H9 (cell line): ENCODE measurements around the gene TMEM151A. TPM values are rescaled to one million over a fixed set of nuclear protein-coding genes. Genes with fewer than 3 reads are reported as not detected.

Experiments
- DNase-seq: peaks from one replicate; pipeline ENCODE4 v3.0.0-alpha.2; 2017
- H2AFZ ChIP-seq: one replicate; pipeline ENCODE4 v1.6.1; 2013; ENCODE audit warnings: mild to moderate bottlenecking, low read length, control low read depth, moderate library complexity
- H2AK5ac ChIP-seq: 2 replicates; pipeline ENCODE4 v1.6.1; 2013; ENCODE audit warnings: low read length, control low read depth, mixed read lengths; ENCODE audit not compliant: insufficient read length
- H2BK120ac ChIP-seq: one replicate; pipeline ENCODE4 v1.6.1; 2013; ENCODE audit warnings: low read depth, mild to moderate bottlenecking, low read length, control low read depth, inconsistent platforms; ENCODE audit not compliant: poor library complexity, severe bottlenecking
- H2BK12ac ChIP-seq: 2 replicates; pipeline ENCODE4 v1.6.1; 2013; ENCODE audit warnings: low read length, control low read depth, mixed read lengths, low read depth; ENCODE audit not compliant: insufficient read length
- H2BK15ac ChIP-seq: 2 replicates; pipeline ENCODE4 v1.6.1; 2013; ENCODE audit warnings: low read depth, low read length, control low read depth
- H2BK20ac ChIP-seq: one replicate; pipeline ENCODE4 v1.6.1; 2013; ENCODE audit warnings: low read depth, mild to moderate bottlenecking, low read length, control low read depth, inconsistent platforms; ENCODE audit not compliant: poor library complexity, severe bottlenecking
- H2BK5ac ChIP-seq: 2 replicates; pipeline ENCODE4 v1.6.1; 2013; ENCODE audit warnings: low read length, control low read depth, mixed read lengths; ENCODE audit not compliant: insufficient read length
- H3K14ac ChIP-seq: 2 replicates; pipeline ENCODE4 v1.6.1; 2013; ENCODE audit warnings: low read length, control low read depth; ENCODE audit not compliant: insufficient read depth
- H3K18ac ChIP-seq: 2 replicates; pipeline ENCODE4 v1.6.1; 2013; ENCODE audit warnings: low read depth, mild to moderate bottlenecking, mixed read lengths, low read length, control low read depth; ENCODE audit not compliant: insufficient read length
- H3K23ac ChIP-seq: 2 replicates; pipeline ENCODE4 v1.6.1; 2013; ENCODE audit warnings: low read length, control low read depth, mixed read lengths, low read depth; ENCODE audit not compliant: insufficient read length
- H3K23me2 ChIP-seq: 2 replicates; pipeline ENCODE4 v1.6.1; 2013; ENCODE audit warnings: low read depth, mild to moderate bottlenecking, mixed read lengths, low read length, control low read depth; ENCODE audit not compliant: insufficient read length, poor library complexity, severe bottlenecking
- H3K27ac ChIP-seq: 2 replicates; pipeline ENCODE4 v1.5.1; 2013; ENCODE audit warnings: low read length, control low read depth, mixed read lengths, low read depth; ENCODE audit not compliant: insufficient read length
- H3K27me3 ChIP-seq: 2 replicates; pipeline ENCODE4 v1.6.1; 2013; ENCODE audit warnings: low read length, control low read depth, inconsistent platforms; ENCODE audit not compliant: insufficient read depth
- H3K4ac ChIP-seq: 2 replicates; pipeline ENCODE4 v1.6.1; 2013; ENCODE audit warnings: low read depth, mild to moderate bottlenecking, control low read depth, inconsistent platforms, low read length, moderate library complexity
- H3K4me1 ChIP-seq: 2 replicates; pipeline ENCODE4 v1.6.1; 2013; ENCODE audit warnings: low read length, control low read depth, inconsistent platforms; ENCODE audit not compliant: insufficient read depth
- H3K4me2 ChIP-seq: 2 replicates; pipeline ENCODE4 v1.6.1; 2013; ENCODE audit warnings: low read length, control low read depth, mixed read lengths; ENCODE audit not compliant: insufficient read length, insufficient read depth
- H3K56ac ChIP-seq: 2 replicates; pipeline ENCODE4 v1.6.1; 2013; ENCODE audit warnings: low read depth, mild to moderate bottlenecking, mixed read lengths, low read length, control low read depth; ENCODE audit not compliant: insufficient read length
- H3K79me1 ChIP-seq: 2 replicates; pipeline ENCODE4 v1.6.1; 2013; ENCODE audit warnings: low read depth, mild to moderate bottlenecking, moderate library complexity, low read length, control low read depth, inconsistent platforms; ENCODE audit not compliant: insufficient read depth, poor library complexity, severe bottlenecking
- H3K79me2 ChIP-seq: 2 replicates; pipeline ENCODE4 v1.6.1; 2013; ENCODE audit warnings: low read length, control low read depth, inconsistent platforms; ENCODE audit not compliant: insufficient read depth
- H3K9ac ChIP-seq: 2 replicates; pipeline ENCODE4 v1.6.1; 2013; ENCODE audit warnings: low read length, control low read depth, mixed read lengths; ENCODE audit not compliant: insufficient read length; ENCODE audit errors: extremely low read depth
- H3K9me3 ChIP-seq: one replicate; pipeline ENCODE4 v1.6.1; 2013; ENCODE audit warnings: low read depth, low read length, inconsistent platforms; ENCODE audit not compliant: control insufficient read depth
- H3T11ph ChIP-seq: one replicate; pipeline ENCODE4 v1.6.1; 2013; ENCODE audit warnings: mild to moderate bottlenecking, low read length, control low read depth, inconsistent platforms
- H4K20me1 ChIP-seq: one replicate; pipeline ENCODE4 v1.6.1; 2013; ENCODE audit not compliant: control insufficient read depth, insufficient read length, insufficient read depth
- H4K5ac ChIP-seq: 2 replicates; pipeline ENCODE4 v1.6.1; 2013; ENCODE audit warnings: low read depth, mild to moderate bottlenecking, mixed read lengths, low read length, control low read depth; ENCODE audit not compliant: insufficient read length
- H4K8ac ChIP-seq: replicated peaks from 2 replicates; pipeline ENCODE4 v1.6.1; 2013; ENCODE audit warnings: low read length, control low read depth, mixed read lengths, low read depth; ENCODE audit not compliant: insufficient read length
- H4K91ac ChIP-seq: 2 replicates; pipeline ENCODE4 v1.6.1; 2013; ENCODE audit warnings: low read depth, mild to moderate bottlenecking, moderate library complexity, mixed read lengths, low read length, control low read depth; ENCODE audit not compliant: insufficient read length
- H3K27ac Mint-ChIP-seq, 3 experiments: 2 replicates in 2 of 3; 3 replicates in 1 of 3; pipeline ENCODE4 v1.8.0; 2020 to 2021; ENCODE audit warnings: mixed read lengths in 3 of 3, mild to moderate bottlenecking in 1 of 3, moderate library complexity in 1 of 3
- H3K27me3 Mint-ChIP-seq: 2 replicates; pipeline ENCODE4 v1.8.0; 2021; ENCODE audit warnings: low read depth, mild to moderate bottlenecking, moderate library complexity, mixed read lengths
- H3K36me3 Mint-ChIP-seq, 3 experiments: 2 replicates in 2 of 3; 3 replicates in 1 of 3; pipeline ENCODE4 v1.8.0; 2020 to 2021; ENCODE audit warnings: low read depth in 3 of 3, mixed read lengths in 3 of 3; ENCODE audit not compliant: insufficient read depth in 1 of 3
- H3K4me1 Mint-ChIP-seq, 2 experiments: 2 replicates each; pipeline ENCODE4 v1.8.0; 2020; ENCODE audit warnings: mixed read lengths in 2 of 2
- H3K4me3 Mint-ChIP-seq, 2 experiments: 2 replicates in 1 of 2; 3 replicates in 1 of 2; pipeline ENCODE4 v1.8.0; 2020 to 2021; ENCODE audit warnings: mild to moderate bottlenecking in 2 of 2, mixed read lengths in 2 of 2, moderate library complexity in 1 of 2
- H3K9me3 Mint-ChIP-seq, 2 experiments: 2 replicates in 1 of 2; 3 replicates in 1 of 2; pipeline ENCODE4 v1.8.0; 2020; ENCODE audit warnings: mild to moderate bottlenecking in 2 of 2, mixed read lengths in 2 of 2, moderate library complexity in 1 of 2
- WGBS: extraction: QIAGEN DNeasy Blood & Tissue Kit; methylation state at CpG from one replicate; pipeline ENCODE4 v1.1.7; 2013; ENCODE audit warnings: missing lambda C conversion rate, low lambda C conversion rate, mixed read lengths; ENCODE audit not compliant: insufficient read length; ENCODE audit errors: extremely low coverage; 5-methylcytosine and 5-hydroxymethylcytosine counted together
- total RNA-seq: library from RNA; stranded (reverse); gene quantifications from 2 replicates; pipeline ENCODE4 v1.2.1, GENCODE V29; 2021
- TF ChIP-seq, protein P1 (sequence below): fragments of 200-600 bp; sonication (generic); conservative IDR thresholded peaks from 3 replicates; pipeline ENCODE4 v1.8.0; 2021; ENCODE audit warnings: antibody characterized with exemption, mild to moderate bottlenecking

TMEM151A gene
- total RNA-seq, 1 experiment from 2014 or later: 1.2 TPM

DNA sequence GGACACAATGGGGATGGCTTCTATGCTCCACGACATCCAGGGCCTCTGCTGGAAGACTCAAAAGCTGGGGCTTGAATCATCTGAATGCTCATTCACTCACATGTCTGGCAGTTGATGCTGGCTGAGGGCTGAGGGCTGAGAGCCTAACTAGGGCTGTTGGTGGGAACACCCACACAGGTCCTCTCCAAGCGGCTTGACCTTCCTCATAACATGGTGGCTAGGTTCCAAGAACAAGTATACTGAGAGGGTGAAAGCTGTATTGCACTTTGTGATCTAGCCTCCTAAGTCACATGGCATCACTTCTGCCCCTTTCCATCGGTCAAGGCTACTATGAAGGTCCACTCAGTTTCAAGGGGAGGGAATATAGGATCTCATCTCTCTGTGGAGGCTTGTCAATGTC is 7.5 kb downstream of the TMEM151A start:
- no peak overlapping the region for H2BK5ac ChIP-seq
- H3K27ac ChIP-seq: no peak overlapping the region
- Mint-ChIP-seq H3K4me3 (no peak overlapping the region), H3K27me3 (peaks cover 5% of the 10 kb centered on the region), H3K9me3 (no peaks in the 10 kb centered on the region), H3K4me1 (peaks cover 13 to 23% of the 10 kb centered on the region in 2 experiments), H3K36me3 (no peaks in the 10 kb centered on the region), H3K27ac (no peak overlapping the region)
- WGBS: no CpG with 5 or more reads among the region's 3 CpGs
- no peak overlapping the region for H2AFZ ChIP-seq
- H3K79me2 ChIP-seq: no peaks in the 10 kb centered on the region
- no peak overlapping the region for H4K8ac ChIP-seq
- H3K18ac ChIP-seq: no peak overlapping the region
- no peaks in the 10 kb centered on the region for H3K27me3 ChIP-seq
- H3K9ac ChIP-seq: no peak overlapping the region
- no peaks in the 10 kb centered on the region for H4K20me1 ChIP-seq
- no peak overlapping the region for H2BK20ac ChIP-seq
- H2AK5ac ChIP-seq: no peak overlapping the region
- H3K14ac ChIP-seq: no peak overlapping the region
- H3K9me3 ChIP-seq: no peaks in the 10 kb centered on the region
- H3T11ph ChIP-seq: no peak overlapping the region
- H4K91ac ChIP-seq: no peak overlapping the region
- no peak overlapping the region for H2BK15ac ChIP-seq
- no peak overlapping the region for H3K56ac ChIP-seq
- H3K79me1 ChIP-seq: no peaks in the 10 kb centered on the region
- no peaks in the 10 kb centered on the region for H3K23me2 ChIP-seq
- TF ChIP-seq, protein P1, sequence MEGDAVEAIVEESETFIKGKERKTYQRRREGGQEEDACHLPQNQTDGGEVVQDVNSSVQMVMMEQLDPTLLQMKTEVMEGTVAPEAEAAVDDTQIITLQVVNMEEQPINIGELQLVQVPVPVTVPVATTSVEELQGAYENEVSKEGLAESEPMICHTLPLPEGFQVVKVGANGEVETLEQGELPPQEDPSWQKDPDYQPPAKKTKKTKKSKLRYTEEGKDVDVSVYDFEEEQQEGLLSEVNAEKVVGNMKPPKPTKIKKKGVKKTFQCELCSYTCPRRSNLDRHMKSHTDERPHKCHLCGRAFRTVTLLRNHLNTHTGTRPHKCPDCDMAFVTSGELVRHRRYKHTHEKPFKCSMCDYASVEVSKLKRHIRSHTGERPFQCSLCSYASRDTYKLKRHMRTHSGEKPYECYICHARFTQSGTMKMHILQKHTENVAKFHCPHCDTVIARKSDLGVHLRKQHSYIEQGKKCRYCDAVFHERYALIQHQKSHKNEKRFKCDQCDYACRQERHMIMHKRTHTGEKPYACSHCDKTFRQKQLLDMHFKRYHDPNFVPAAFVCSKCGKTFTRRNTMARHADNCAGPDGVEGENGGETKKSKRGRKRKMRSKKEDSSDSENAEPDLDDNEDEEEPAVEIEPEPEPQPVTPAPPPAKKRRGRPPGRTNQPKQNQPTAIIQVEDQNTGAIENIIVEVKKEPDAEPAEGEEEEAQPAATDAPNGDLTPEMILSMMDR: no peak
- H3K4me2 ChIP-seq: no peak overlapping the region
- H3K4ac ChIP-seq: no peak overlapping the region
- no peak overlapping the region for H2BK120ac ChIP-seq
- no peak for DNase-seq
- no peak overlapping the region for H2BK12ac ChIP-seq
- no peak overlapping the region for H4K5ac ChIP-seq
- H3K4me1 ChIP-seq: no peaks in the 10 kb centered on the region; the same call in 1 of the 2 replicates
- H3K23ac ChIP-seq: no peak overlapping the region
